G401.6 (cell line): ENCODE results near the gene CARD9.
"Not testable (repeated sequence)": the region's sequence is repeated elsewhere in the genome, so short reads cannot be mapped to it uniquely, and the experiment has no call there.

Experiments
- FAIRE-seq: peaks from 2 replicates; lab custom pipeline; 2012; peaks lifted over from hg19 to GRCh38; lab: Jason Lieb, UNC

Gene CARD9

GRCh38 chr9:136373300-136374182, at the start of gene CARD9:
CARD9 (minus strand) TSS chr9:136373669; CDS start chr9:136372078, 1,591 bp downstream.
- FAIRE-seq: no peak

GRCh38 chr9:136422876-136423275, 49.4 kb upstream of the CARD9 start:
- no peak for FAIRE-seq

GRCh38 chr9:136421791-136422190, 48.3 kb upstream of the CARD9 start:
- no peak for FAIRE-seq

- FAIRE-seq: no peak
Measured at GRCh38 chr9:136419092-136419420, 45.6 kb upstream of the CARD9 start.

GRCh38 chr9:136418182-136419091, 45.0 kb upstream of the CARD9 start:
- no peak for FAIRE-seq

GRCh38 chr9:136416914-136417313, 43.4 kb upstream of the CARD9 start:
- FAIRE-seq: no peak

GRCh38 chr9:136416427-136416826, 43.0 kb upstream of the CARD9 start:
- no peak for FAIRE-seq

- FAIRE-seq: no peak
Measured at GRCh38 chr9:136412962-136413361, 39.5 kb upstream of the CARD9 start.

- FAIRE-seq: no peak
Measured at GRCh38 chr9:136411378-136411777, 37.9 kb upstream of the CARD9 start.

GRCh38 chr9:136410500-136411287, 37.2 kb upstream of the CARD9 start, which contains the start of the genes ENTR1 and PMPCA:
ENTR1 (minus strand) TSS chr9:136410614; CDS start chr9:136410397, 217 bp downstream.
PMPCA (plus strand) TSS chr9:136410658; CDS start chr9:136410669, 11 bp downstream.
- FAIRE-seq: no peak

- FAIRE-seq: no peak
Measured at GRCh38 chr9:136409557-136410455, 36.3 kb upstream of the CARD9 start.

GRCh38 chr9:136407911-136408310, 34.4 kb upstream of the CARD9 start:
- no peak for FAIRE-seq

GRCh38 chr9:136407061-136407460, 33.6 kb upstream of the CARD9 start:
- FAIRE-seq: not testable (repeated sequence)

- FAIRE-seq: not testable (repeated sequence)
Measured at GRCh38 chr9:136405904-136406303, 32.4 kb upstream of the CARD9 start.

GRCh38 chr9:136405481-136405880, 32.0 kb upstream of the CARD9 start:
- no peak for FAIRE-seq

- FAIRE-seq: no peak
Measured at GRCh38 chr9:136404801-136405136, 31.3 kb upstream of the CARD9 start.

- no peak for FAIRE-seq
Measured at GRCh38 chr9:136403915-136404800, 30.7 kb upstream of the CARD9 start.

- no peak for FAIRE-seq
Measured at GRCh38 chr9:136403538-136403914, 30.1 kb upstream of the CARD9 start.

GRCh38 chr9:136402067-136402466, 28.6 kb upstream of the CARD9 start:
- no peak for FAIRE-seq
